Adrenal gland (tissue), 5 donors: ENCODE results near the gene ZBTB7C.
A peak's percentile ranks its signal among the peaks of the same experiment; 100 is the strongest.

ENCODE experiments used
- CTCF ChIP-seq, 6 experiments: fragments of 450-650 bp in 4 of 6; fragments of 200-600 bp in 2 of 6; sonication (generic) in 1 of 6; IDR thresholded peaks; 1 replicate in 5 of 6; 2 replicates in 1 of 6; pipeline versions ENCODE4 v1.5.1 to v1.8.0; 2016 to 2021; ENCODE audit warnings: antibody characterized with exemption in 6 of 6, mild to moderate bottlenecking in 2 of 6, moderate library complexity in 1 of 6
- POLR2A ChIP-seq, 2 donors: fragments of 450-650 bp; IDR thresholded peaks; one replicate each; pipeline ENCODE4 v1.6.1; 2017; ENCODE audit warnings: antibody characterized with exemption in 2 of 2, mild to moderate bottlenecking in 2 of 2, moderate library complexity in 1 of 2
- donor health status: DM: no; HTN: no; CAD: no.

- TF ChIP-seq CTCF (IDR thresholded peaks at IDR 0.05) (peak; percentile 83 to 96 (median 94)), POLR2A (IDR thresholded peaks at IDR 0.05) (no peak)
Observed at GRCh38 chr18:48446582-48447225, 37.5 kb upstream of the ZBTB7C start.
